A549 (cell line): ENCODE measurements around the gene PADI6. TPM values are rescaled to one million over a fixed set of nuclear protein-coding genes. Genes with fewer than 3 reads are reported as not detected.

Experiments used
- ATAC-seq, 2 experiments: fragments of 200-7000 bp in 1 of 2; fragments of >200 bp in 1 of 2; cut with Nextera tagmentation in 1 of 2; cut with Tn5 transposase in 1 of 2; 3 replicates each; pipeline versions ENCODE4 v1.8.0 to v1.9.1; 2018 to 2020; ENCODE audit warnings: mild to moderate bottlenecking in 1 of 2, moderate library complexity in 1 of 2
- CTCF ChIA-PET: fragments of 300-600 bp; sonication (Branson Sonifier 250); formaldehyde crosslinking; extraction: SDS; loops from one replicate; lab custom pipeline; 2021; ENCODE audit warnings: antibody characterized with exemption, inconsistent platforms; lab: Yijun Ruan, JAX
- POLR2A ChIA-PET: fragments of 350-600 bp; formaldehyde crosslinking; extraction: SDS; loops from one replicate; lab custom pipeline; 2021; ENCODE audit warnings: antibody characterized with exemption, inconsistent platforms; lab: Yijun Ruan, JAX
- DNase-seq, 2 experiments: peaks; one replicate each; pipeline versions ENCODE4 v3.0.0 to v3.0.0-alpha.2; 2011 to 2016; ENCODE audit warnings: low read depth in 1 of 2, low spot score in 1 of 2
- FAIRE-seq: peaks from 2 replicates; lab custom pipeline; 2011; peaks lifted over from hg19 to GRCh38; lab: Jason Lieb, UNC
- H3K27ac ChIP-seq, 2 experiments: fragments of >200 bp; sonication (Bioruptor Twin); formaldehyde crosslinking; 3 replicates each; pipeline ENCODE4 v1.5.1; 2016 to 2017
- H3K4me1 ChIP-seq: fragments of >200 bp; sonication (Bioruptor Twin); formaldehyde crosslinking; 3 replicates; pipeline ENCODE4 v1.6.1; 2016
- H3K4me2 ChIP-seq: fragments of >200 bp; sonication (Bioruptor Twin); formaldehyde crosslinking; 3 replicates; pipeline ENCODE4 v1.6.1; 2016
- H3K4me3 ChIP-seq: fragments of >200 bp; sonication (Bioruptor Twin); formaldehyde crosslinking; 3 replicates; pipeline ENCODE4 v1.5.1; 2016
- H3K9me3 ChIP-seq: fragments of >200 bp; sonication (Bioruptor Twin); formaldehyde crosslinking; 3 replicates; pipeline ENCODE4 v1.6.1; 2016
- ATOH8 ChIP-seq: fragments of 250-450 bp; sonication (Bioruptor Pico); IDR thresholded peaks from 2 replicates; pipeline ENCODE4 v1.5.0; 2020; ENCODE audit warnings: low read depth, mild to moderate bottlenecking, moderate library complexity
- CHD2 ChIP-seq: fragments of 150-350 bp; IDR thresholded peaks from 2 replicates; pipeline ENCODE4 v1.6.1; 2014; ENCODE audit warnings: low read length; ENCODE audit not compliant: partially characterized antibody
- CTCF ChIP-seq: fragments of >200 bp; sonication (Bioruptor Twin); formaldehyde crosslinking; IDR thresholded peaks from 3 replicates; pipeline ENCODE4 v1.5.1; 2016
- FOSL2 ChIP-seq, 2 experiments: fragments of 450-650 bp in 1 of 2; fragments of >200 bp in 1 of 2; sonication (Bioruptor Twin) in 1 of 2; formaldehyde crosslinking; IDR thresholded peaks; 2 replicates each; pipeline versions ENCODE4 v1.5.0 to v1.6.1; 2016 to 2020; ENCODE audit warnings: mild to moderate bottlenecking in 1 of 2, moderate library complexity in 1 of 2
- FOXS1 ChIP-seq: fragments of 250-450 bp; sonication (Bioruptor Pico); IDR thresholded peaks from 2 replicates; pipeline ENCODE4 v1.5.0; 2020; ENCODE audit warnings: mild to moderate bottlenecking, moderate library complexity
- GATA3 ChIP-seq: IDR thresholded peaks from 2 replicates; pipeline ENCODE4 v1.6.1; 2012; ENCODE audit warnings: borderline replicate concordance
- HDAC2 ChIP-seq: fragments of 200-600 bp; sonication (generic); IDR thresholded peaks from 2 replicates; pipeline ENCODE4 v1.6.1; 2016
- HEYL ChIP-seq: fragments of 250-450 bp; sonication (Bioruptor Pico); IDR thresholded peaks from 2 replicates; pipeline ENCODE4 v1.8.0; 2021; ENCODE audit warnings: mild to moderate bottlenecking, moderate library complexity
- HOXA7 ChIP-seq: fragments of 250-450 bp; sonication (Bioruptor Pico); IDR thresholded peaks from 2 replicates; pipeline ENCODE4 v1.5.0; 2020; ENCODE audit warnings: mild to moderate bottlenecking, moderate library complexity
- KDM1A ChIP-seq: fragments of 200-600 bp; sonication (generic); IDR thresholded peaks from 2 replicates; pipeline ENCODE4 v1.6.1; 2016; ENCODE audit warnings: low read depth, mild to moderate bottlenecking
- MYC ChIP-seq: IDR thresholded peaks from 2 replicates; pipeline ENCODE4 v1.6.1; 2012; ENCODE audit warnings: mild to moderate bottlenecking, inconsistent platforms, low read length, improper control_type of control experiment, borderline replicate concordance
- RAD21 ChIP-seq, 2 experiments: fragments of >200 bp in 1 of 2; sonication (Bioruptor Twin) in 1 of 2; formaldehyde crosslinking in 1 of 2; IDR thresholded peaks in 1 of 2; conservative IDR thresholded peaks in 1 of 2; 2 replicates in 1 of 2; 3 replicates in 1 of 2; pipeline ENCODE4 v1.6.1; 2012 to 2018; ENCODE audit warnings: inconsistent platforms in 1 of 2
- RFX5 ChIP-seq: fragments of 450-650 bp; IDR thresholded peaks from 2 replicates; pipeline ENCODE4 v1.7.1; 2014; ENCODE audit warnings: antibody characterized with exemption, mild to moderate bottlenecking, moderate library complexity
- SMC3 ChIP-seq: fragments of >200 bp; sonication (Bioruptor Twin); formaldehyde crosslinking; IDR thresholded peaks from 3 replicates; pipeline ENCODE4 v1.6.1; 2018; ENCODE audit warnings: inconsistent platforms
- TP53 ChIP-seq: fragments of 250-450 bp; sonication (Bioruptor Pico); IDR thresholded peaks from 2 replicates; pipeline ENCODE4 v1.5.0; 2021; ENCODE audit warnings: mild to moderate bottlenecking, moderate library complexity
- ZNF302 ChIP-seq: fragments of 250-450 bp; sonication (Bioruptor Pico); IDR thresholded peaks from 2 replicates; pipeline ENCODE4 v1.9.0; 2021; ENCODE audit warnings: inconsistent platforms, mild to moderate bottlenecking, moderate library complexity
- WGBS: methylation state at CpG from one replicate; pipeline ENCODE4 v1.1.6; 2017; ENCODE audit errors: missing lambda C conversion rate; 5-methylcytosine and 5-hydroxymethylcytosine counted together
- polyA plus RNA-seq, 4 experiments: library from polyadenylated mRNA; depleted of rRNA in 3 of 4; stranded (reverse); fragments of >200 nt; fragmentation: RNase III in 1 of 4; extraction: RNeasy Plus Mini Kit Qiagen cat#74134 plus additional on column Dnase treatment in 1 of 4; gene quantifications; 2 replicates in 3 of 4; 3 replicates in 1 of 4; pipeline ENCODE4 v1.2.3, GENCODE V29; 2011 to 2017

The PADI6 gene
- polyA plus RNA-seq, 2 of the 4 experiments (the other 2 are of a cell fraction), result not detected

GRCh38 chr1:17370618-17371017, 1.4 kb upstream of the PADI6 start:
- FAIRE-seq, result no peak
- H3K4me2 ChIP-seq, result no peak overlapping the region
- CTCF ChIA-PET, result interaction anchor here (0.6 to 2.2 kb wide), 14 partner anchors 17 to 308 kb away, joined by 3 to 11 read pairs (median 3); no protein-coding TSS in a partner anchor

GRCh38 chr1:17372955-17373354, 959 bp downstream of the PADI6 start:
- TF ChIP-seq RFX5, result no peak
- TF ChIP-seq RAD21 (conservative IDR thresholded peaks at IDR 0.05 in 1 of 2, IDR thresholded peaks at IDR 0.05 in 1 of 2), result 0 out of 5 replicates have a peak, but pooled peaks of 1 of the 2 experiments have one; percentile 2
- TF ChIP-seq ZNF302 (CRISPR knock-in tag), result no peak
- TF ChIP-seq ATOH8, result no peak
- FAIRE-seq (no peak), ATAC-seq (no peak), DNase-seq (no peak)
- Histone ChIP-seq H3K4me3 (no peak overlapping the region), H3K27ac (no peak overlapping the region), H3K4me1 (no peaks in the 10 kb centered on the region; the same call in 2 of the 3 replicates), H3K4me2 (no peak overlapping the region), H3K9me3 (no peaks in the 10 kb centered on the region)
- POLR2A ChIA-PET, result no interaction called here
- CTCF ChIA-PET, result interaction anchor here (0.6 kb wide), 1 partner anchor 97 kb away, joined by 3 read pairs; no protein-coding TSS in a partner anchor
- WGBS, result 80% methylated on average over 15 of the region's 18 CpGs

More at GRCh38 chr1:17370618-17371017, 1.4 kb upstream of the PADI6 start:
- POLR2A ChIA-PET, result no interaction called here
- ATAC-seq (peak; percentile 76 to 80; a peak in 5 of 6 replicates), DNase-seq (peak; percentile 42 to 64)
- 54% methylated on average over 2 of the region's 2 CpGs for WGBS
- TF ChIP-seq SMC3, result no peak; the same call in 2 of the 3 replicates
- no peak for TF ChIP-seq HDAC2
- peak in 1 of 2 experiments; percentile 52; a peak in 3 of 5 replicates for TF ChIP-seq RAD21 (conservative IDR thresholded peaks at IDR 0.05 in 1 of 2, IDR thresholded peaks at IDR 0.05 in 1 of 2)
- peak; percentile 22; the same call in 1 of the 3 replicates for TF ChIP-seq CTCF
- Histone ChIP-seq H3K4me1 (no peaks in the 10 kb centered on the region; the same call in 2 of the 3 replicates), H3K4me3 (no peak overlapping the region), H3K9me3 (no peaks in the 10 kb centered on the region), H3K27ac (no peak overlapping the region)

- no peak for TF ChIP-seq RFX5
- TF ChIP-seq HEYL (CRISPR knock-in tag), result no peak
- TF ChIP-seq HOXA7 (CRISPR knock-in tag), result no peak
- TF ChIP-seq GATA3, result no peak
- TF ChIP-seq MYC, result no peak
- TF ChIP-seq CHD2, result no peak
- no peak for TF ChIP-seq FOXS1 (CRISPR knock-in tag)
- TF ChIP-seq TP53 (CRISPR knock-in tag), result no peak
- no peak for TF ChIP-seq KDM1A
- no peak for TF ChIP-seq FOSL2 (IDR thresholded peaks at IDR 0.05)
- TF ChIP-seq FOSL2 (CRISPR knock-in tag; IDR thresholded peaks at IDR 0.05), result no peak
- TF ChIP-seq, all 56 proteins: peak for 0
- ATAC-seq (no peak), DNase-seq (no peak), FAIRE-seq (no peak)
- WGBS, result 88% methylated on average over 10 of the region's 10 CpGs
- Histone ChIP-seq H3K4me2 (no peak overlapping the region), H3K4me1 (no peaks in the 10 kb centered on the region), H3K27ac (no peak overlapping the region), H3K9me3 (no peaks in the 10 kb centered on the region), H3K4me3 (no peak overlapping the region)
- ChIA-PET CTCF (interaction anchor here (0.8 to 1.7 kb wide), 2 partner anchors 139 to 250 kb away, joined by 3 to 4 read pairs; no protein-coding TSS in a partner anchor), POLR2A (no interaction called here)
These were observed 3.7 kb downstream of the PADI6 start for GRCh38 chr1:17375651-17376050.
